C1 segment of cervical spinal cord (tissue), 14 donors: ENCODE data around the gene WWOX.
A peak's percentile ranks its signal among the peaks of the same experiment; 100 is the strongest.

ENCODE experiments used
- DNase-seq, 14 donors: peaks; one replicate each; lab custom pipeline; 2025; lab: John Stamatoyannopoulos, UW

Gene WWOX

GRCh38 chr16:78105517-78105916, 6.1 kb downstream of the WWOX start:
- DNase-seq = no peak

DNA sequence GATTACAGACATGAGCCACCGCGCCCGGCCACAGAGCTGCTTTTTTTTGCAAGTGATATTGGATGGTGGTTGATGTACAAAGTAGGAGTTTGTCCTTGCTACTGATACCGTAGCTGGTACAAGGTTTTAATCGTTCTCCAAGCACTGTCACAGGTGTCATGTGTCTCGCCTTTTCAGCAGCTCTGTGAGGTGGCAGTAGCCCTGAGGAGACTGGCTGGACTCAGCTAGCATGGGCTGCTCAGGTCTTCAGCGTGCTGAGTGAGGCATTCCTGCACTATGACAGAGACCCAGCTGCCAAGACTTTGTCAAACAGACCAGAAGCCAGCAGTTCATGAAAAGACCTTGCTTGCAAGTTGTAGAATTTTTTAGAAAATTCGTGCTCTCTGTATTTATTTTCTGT, 7.2 kb downstream of the WWOX start:
- DNase-seq = peak in 1 of 14 donors; percentile 11

DNA sequence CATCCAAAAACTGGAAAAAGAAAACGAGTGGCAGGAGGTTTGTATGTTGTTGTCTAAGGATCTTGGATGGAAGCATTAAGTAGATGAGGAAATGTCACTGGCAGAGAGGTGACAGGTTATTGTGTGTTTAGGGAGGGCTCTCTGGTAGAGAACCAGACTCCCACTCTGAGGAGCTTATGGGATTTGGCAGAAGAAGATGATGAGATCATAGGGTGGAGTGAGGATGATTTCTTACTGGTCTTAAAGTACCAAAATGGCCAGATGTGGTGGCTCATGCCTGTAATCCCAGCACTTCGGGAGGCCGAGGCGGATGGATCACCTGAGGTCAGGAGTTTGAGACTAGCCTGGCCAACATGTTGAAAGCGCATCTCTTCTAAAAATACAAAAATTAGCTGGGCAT, 9.0 kb downstream of the WWOX start:
- no peak for DNase-seq

- DNase-seq = no peak
Observed at GRCh38 chr16:78113258-78113657, 13.8 kb downstream of the WWOX start.

DNA sequence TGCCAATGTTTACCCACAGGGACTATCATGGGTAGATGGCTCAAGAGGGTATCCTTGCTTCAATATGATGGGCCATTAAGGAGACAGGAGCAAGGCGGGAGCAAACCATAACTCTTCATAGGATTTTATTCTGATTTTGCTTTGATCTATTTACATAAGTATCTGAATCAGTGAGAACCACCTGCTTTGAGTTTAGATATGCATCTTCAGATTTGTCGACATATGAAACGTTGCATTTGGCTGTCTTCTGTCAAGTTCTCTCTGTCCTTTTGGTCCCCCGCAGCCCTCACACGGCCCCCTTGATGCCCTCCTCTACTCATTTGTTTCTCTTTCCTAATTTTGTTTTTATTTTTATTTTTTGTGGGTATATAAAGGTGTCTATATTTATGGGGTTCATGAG, 16.2 kb downstream of the WWOX start:
- no peak for DNase-seq

DNA sequence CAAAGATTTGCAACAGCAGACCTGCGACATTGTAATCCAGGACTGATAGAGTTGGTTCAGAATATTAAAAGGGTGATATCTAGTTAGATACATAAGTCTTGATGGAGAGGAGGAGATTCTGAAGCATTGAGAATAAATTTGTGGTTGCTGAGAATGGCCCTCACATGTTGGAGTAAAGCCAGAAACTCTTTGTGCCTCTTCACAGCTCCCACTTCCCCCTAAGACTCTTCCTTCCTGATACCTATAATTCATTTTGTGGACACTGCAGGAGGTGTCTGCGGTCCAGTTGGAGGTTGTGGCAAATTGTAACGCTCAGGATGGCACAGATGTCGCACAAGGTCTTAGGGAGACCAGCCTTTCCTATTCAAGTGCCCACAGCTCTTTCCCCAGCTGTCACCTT, 17.5 kb downstream of the WWOX start:
- no peak for DNase-seq

DNA sequence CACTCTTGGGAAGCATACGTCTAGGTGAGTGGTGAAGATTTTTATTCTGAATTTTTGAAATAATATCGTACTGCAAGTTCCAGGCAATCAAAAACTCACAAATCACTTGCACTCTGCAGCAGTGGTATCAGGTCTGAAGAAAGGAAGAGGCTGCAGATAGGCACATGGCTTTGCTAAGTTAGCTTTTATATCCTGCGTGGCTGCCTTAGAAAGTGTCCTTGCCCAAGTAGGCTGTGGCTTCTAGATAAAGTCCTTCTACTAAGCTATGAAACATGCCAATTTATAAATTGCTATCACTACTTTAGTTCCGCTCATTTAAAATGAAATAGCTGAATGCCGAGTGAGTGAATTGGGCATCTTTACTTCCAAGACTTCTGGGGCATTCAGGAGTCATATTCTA, 17.9 kb downstream of the WWOX start:
- no peak for DNase-seq

DNA sequence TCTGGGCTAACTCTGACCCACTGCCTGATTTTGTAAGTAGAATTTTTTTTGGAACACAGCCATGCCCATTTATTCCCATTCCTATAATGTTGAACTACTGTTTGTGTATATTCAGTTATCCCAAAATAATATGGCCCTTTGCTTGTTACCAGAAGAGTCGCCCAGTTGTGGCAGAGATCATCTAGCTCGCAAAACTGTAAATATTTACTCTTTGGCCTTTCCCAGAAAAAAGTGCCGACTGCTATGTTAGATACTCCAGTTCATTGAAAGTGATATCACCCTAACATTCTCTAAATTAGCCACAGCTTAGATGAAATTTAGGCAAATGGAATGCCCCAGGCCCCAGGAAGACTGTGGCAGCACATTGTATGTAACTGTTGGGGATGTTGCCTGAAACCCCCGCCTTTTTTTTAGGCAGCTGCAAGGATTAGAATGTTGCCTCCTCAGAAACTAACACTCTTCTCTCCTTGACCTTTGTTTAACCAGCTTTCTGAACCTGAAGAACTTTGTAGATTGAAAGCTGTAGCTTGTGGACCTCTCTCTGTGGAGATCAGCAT, 19.1 kb downstream of the WWOX start:
- DNase-seq = no peak

DNA sequence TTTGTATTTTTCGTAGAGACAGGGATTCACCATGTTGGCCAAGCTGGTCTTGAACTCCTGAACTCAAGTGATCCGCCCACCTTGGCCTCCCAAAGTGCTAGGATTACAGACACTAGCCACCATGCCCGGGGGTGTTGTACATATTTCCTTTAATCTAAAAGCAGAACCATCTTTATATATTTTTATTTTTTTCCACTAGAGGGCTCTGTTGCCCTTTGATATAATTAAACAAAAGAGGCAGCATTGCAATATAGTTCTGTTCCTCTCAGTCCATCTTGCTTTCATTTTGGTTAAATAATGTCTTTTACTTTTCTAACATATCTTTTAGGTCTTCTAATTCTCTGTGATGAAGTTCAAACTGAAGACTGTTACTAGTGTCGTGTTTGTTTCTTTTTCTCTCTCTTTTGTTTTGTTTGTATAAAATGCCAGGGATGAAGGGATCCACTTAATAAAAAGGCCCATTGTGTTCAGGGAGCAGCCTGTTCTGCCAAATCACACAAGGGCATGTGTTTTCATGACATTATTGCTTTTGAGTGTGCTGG, 23.4 kb downstream of the WWOX start:
- DNase-seq = peak in 7 of 14 donors; percentile 11 to 81 (median 19)

DNA sequence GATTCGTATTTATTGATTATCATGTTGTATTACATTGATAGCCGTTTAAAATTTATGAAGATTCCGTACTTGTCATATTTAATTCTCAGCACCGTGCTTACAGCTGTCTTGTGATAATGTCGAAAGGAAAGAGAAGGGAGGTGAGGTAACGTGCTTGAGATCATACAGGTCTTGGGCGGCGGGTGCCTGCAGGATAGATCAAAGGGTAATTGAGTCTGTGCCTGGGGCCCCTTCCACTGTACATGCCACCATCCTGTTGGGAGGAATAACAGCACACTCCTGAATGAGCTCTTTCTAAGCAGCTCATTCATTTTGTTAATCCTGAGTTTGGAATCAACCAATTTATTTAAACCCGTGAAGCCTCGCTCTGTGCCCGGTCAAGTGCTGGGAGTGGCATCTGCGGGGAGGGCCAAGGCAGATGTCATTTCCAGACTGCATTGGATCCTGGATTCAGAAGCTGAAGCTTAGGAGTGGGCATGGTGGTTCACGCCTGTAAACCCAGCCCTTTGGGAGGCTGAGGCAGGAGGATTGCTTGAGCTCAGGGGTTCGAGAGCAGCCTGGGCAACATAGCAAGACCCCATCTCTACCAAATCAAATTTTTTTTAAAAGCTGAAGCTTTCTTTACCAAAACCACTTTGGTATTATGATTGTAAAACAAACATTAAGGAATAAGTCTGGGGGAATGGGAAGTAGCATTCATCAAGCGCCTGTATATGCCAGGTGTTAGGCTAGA, 25.8 kb downstream of the WWOX start:
- DNase-seq = no peak

DNA sequence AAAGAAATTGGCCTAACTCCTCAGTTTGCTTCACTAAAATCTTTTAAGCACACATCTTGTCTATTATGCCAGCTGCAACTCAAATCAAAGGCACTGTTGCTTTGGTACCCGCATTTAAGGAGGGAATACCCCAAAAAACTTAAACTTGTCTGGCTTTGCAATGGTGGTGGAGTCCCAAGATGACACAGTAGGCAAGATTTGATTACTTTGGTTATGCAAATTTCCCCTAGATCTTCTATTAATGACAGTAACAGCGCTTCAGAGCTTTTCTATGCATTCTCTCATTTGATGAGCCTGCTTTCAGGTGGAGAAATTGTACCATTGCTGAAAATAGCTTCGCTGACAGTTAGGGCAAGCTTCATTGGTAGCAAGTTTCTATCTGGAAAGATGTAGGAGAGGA, 27.2 kb downstream of the WWOX start:
- DNase-seq = peak in 1 of 14 donors; percentile 25

DNA sequence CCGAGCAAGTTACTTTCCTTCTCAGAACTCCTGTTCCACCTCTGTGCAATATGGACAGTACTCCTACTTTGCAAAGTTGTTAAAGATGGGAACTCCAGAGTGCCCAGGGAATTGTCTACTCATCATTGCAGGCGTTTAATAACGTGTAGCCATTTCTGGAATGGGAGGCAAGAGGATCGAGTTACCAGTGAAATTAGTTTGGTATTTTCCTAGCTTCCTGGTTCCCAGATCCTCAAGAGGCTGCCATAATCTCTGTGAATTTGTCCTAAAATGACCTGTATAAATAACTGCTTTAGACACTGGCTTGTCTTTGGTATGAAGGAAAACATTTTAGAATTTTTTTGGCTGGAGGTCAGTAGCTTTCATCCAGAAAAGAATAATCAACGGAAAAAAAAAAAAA, 27.7 kb downstream of the WWOX start:
- DNase-seq = no peak

DNA sequence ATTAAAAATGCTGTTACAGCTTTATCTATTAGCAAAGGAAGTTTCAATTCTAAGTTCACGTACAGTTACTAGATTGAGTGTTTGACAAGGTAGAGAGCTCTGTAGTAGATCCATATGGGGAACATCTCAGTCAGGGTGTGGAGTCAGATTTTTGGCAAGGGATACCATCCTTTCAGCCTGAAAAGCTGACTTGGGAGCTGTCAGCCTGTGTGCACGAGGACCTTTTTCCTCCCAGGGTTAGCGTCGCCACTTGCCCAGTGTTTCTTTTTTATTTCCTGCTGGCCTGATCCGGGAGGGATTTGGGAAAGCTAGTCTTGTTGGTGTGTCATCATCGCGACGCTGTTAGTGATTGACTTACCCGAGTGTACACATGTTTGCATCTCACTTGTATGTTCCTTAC, 29.5 kb downstream of the WWOX start:
- no peak for DNase-seq

DNA sequence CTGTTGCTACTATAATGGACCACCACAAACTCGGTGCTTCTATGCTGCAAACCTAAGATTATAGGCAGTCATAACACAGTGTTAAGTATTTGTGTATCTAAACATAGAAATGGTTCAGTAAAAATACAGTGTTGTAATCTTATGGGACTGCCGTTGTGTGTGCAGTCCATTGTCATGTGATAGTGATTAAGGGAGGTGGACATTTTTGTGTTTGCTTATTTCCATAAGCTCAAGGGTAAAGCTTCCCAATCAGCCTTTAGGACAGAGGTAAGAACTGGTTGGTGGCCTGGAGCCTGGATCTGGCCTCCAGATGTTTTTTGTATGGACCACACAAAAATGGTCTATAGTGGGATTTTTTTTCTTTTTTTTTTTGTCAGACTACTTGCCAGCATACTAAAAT, 29.9 kb downstream of the WWOX start:
- no peak for DNase-seq

GRCh38 chr16:78130083-78130608, 30.7 kb downstream of the WWOX start:
- DNase-seq = no peak

GRCh38 chr16:78130950-78131349, 31.5 kb downstream of the WWOX start:
- DNase-seq = no peak

DNA sequence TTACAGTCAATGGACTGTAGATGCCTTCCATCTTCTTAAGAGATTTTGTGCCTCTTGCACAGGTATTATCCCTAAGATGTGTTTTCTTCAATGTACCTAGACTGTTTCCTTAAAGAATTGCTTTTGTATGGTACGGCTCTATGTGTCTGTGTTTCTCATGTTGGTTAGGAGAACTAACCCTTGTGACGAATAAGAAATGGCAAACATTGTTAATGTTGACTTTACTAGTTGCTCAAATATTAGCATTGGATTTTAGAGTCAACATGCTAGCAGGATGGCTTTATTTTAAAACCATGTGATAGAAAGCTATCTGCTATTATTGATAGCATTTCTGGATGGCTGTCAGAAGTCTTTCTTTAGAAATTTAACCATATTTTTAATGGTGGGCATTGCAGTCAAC, 34.5 kb downstream of the WWOX start:
- no peak for DNase-seq

DNA sequence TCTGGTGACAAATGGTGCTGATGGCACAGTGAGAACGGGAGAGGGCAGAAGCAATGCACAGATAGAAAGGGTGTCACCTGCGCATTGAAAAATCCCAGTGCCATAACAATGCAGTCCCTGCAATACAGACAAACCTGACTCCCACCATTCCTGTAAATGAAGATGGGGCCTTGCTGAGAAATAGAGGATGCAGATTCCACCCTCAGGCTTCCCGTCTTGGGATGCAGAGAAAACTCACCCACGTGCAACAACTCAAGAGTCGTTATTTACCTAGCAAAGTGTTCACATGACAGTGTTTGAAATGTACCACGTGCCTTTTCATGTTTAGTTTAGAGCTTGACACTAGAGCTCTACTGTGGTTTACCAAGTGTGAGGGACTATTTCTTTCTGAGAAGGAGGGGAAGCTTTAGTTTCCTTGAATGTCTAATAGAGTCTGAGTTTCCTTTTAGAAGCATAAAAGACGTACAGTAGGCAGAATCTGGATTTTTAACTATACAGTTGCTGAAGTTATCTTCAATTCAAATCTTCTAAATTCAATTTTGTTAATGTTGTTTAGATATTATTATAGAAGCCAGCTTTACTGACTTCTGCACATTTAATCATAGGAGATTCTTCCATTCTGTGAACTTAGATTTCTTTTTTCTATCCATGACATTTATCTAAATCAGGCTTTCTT, 35.6 kb downstream of the WWOX start:
- DNase-seq = no peak

GRCh38 chr16:78137179-78137578, 37.7 kb downstream of the WWOX start:
- DNase-seq = no peak

DNA sequence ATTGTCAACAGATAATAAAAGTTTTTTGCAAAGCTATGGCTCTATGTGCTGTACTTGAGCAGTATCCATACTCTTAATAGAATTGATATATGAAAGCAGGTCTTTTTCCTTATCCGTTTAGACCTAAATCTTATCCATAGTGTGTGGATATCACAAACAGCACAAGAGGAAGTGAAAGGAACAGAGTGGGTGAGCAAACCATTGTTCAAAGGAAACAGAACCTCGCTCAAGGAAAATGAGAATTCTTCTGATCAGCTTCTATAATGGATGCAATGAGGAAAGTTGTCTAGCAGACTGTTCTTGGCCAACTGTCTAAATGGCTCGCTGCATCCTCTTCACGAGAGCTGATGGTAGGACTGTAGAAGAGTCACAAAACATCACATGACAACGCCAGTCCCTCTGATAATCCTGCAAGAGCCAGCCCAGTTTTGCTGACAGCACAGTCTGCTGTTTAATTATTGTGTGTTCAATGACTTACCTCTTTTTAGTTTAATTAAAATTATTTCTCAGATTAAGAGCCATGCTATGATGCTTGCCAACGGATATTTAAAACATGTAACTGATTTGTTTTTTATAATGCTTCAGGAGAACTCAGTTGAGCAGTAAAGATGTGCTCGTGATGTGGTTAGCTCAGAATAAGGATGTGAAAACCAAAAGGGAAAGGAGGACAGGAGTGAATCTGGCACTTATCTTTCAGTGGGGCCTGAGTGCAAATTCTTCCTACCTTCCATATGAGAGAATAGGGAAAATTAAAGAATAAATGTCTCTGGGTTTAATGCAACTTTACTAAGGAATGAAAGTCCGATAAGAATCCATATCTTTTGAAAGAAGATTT, 38.5 kb downstream of the WWOX start:
- no peak for DNase-seq

GRCh38 chr16:78140818-78141466, 41.5 kb downstream of the WWOX start:
- DNase-seq = no peak
